HepG2 (cell line): Measurements from ENCODE around the gene CR1.

Experiments
- ATF7-NPFF ChIP-seq: sonication (generic); formaldehyde crosslinking; IDR thresholded peaks from 2 replicates; pipeline ENCODE4 v1.8.1; 2023; ENCODE audit warnings: mild to moderate bottlenecking, low read depth, missing genetic modification reagents, moderate library complexity
- CTCF ChIP-seq: sonication (generic); formaldehyde crosslinking; IDR thresholded peaks from 2 replicates; pipeline ENCODE4 v1.5.0; 2020; ENCODE audit warnings: mild to moderate bottlenecking, missing genetic modification reagents, moderate library complexity
- MAFK ChIP-seq, 2 experiments: IDR thresholded peaks in 1 of 2; conservative IDR thresholded peaks in 1 of 2; 2 replicates each; pipeline ENCODE4 v1.6.1; 2011; ENCODE audit warnings: improper control_type of control experiment in 2 of 2, low read length in 2 of 2
- PHF8 ChIP-seq: sonication (generic); formaldehyde crosslinking; IDR thresholded peaks from 2 replicates; pipeline ENCODE4 v1.5.0; 2020; ENCODE audit warnings: missing genetic modification reagents
- RFX5 ChIP-seq: IDR thresholded peaks from 2 replicates; pipeline ENCODE4 v1.6.1; 2011; ENCODE audit warnings: low read depth, low read length, improper control_type of control experiment
- ZNF800 ChIP-seq: sonication (generic); formaldehyde crosslinking; IDR thresholded peaks from 2 replicates; pipeline ENCODE4 v1.4.0; 2020; ENCODE audit warnings: missing genetic modification reagents

GRCh38 chr1:207673399-207673798 is 177.4 kb downstream of the CR1 start:
- TF ChIP-seq RFX5 (no peak), ATF7-NPFF (no peak), MAFK (conservative IDR thresholded peaks at IDR 0.05 in 1 of 2, IDR thresholded peaks at IDR 0.05 in 1 of 2; ENCODE audit: low read length in 2 of 2) (no peak), ZNF800 (CRISPR knock-in tag) (no peak), PHF8 (CRISPR knock-in tag) (no peak), CTCF (no peak)
